Measurements from ENCODE around the gene ITIH1. TPM values are rescaled to one million over a fixed set of nuclear protein-coding genes. Genes with fewer than 3 reads are reported as not detected.

The ITIH1 gene
- total RNA-seq, 1 donor = 0.52 TPM

GRCh38 chr3:52792413-52792812, 15.0 kb downstream of the ITIH1 start:
- no peak overlapping the region for H3K4me3 ChIP-seq (ENCODE audit: low read length)
- H3K27me3 ChIP-seq (ENCODE audit: insufficient read depth, low read length) = no peaks in the 10 kb centered on the region
- no peaks in the 10 kb centered on the region for H3K4me1 ChIP-seq (ENCODE audit: insufficient read depth, low read length)

GRCh38 chr3:52792961-52793695, 15.7 kb downstream of the ITIH1 start:
- Histone ChIP-seq H3K9me3 (ENCODE audit: low read depth, low read length) (no peaks in the 10 kb centered on the region), H3K4me1 (ENCODE audit: insufficient read depth, low read length) (no peaks in the 10 kb centered on the region), H3K27me3 (ENCODE audit: insufficient read depth, low read length) (no peaks in the 10 kb centered on the region), H3K4me3 (ENCODE audit: low read length) (no peak overlapping the region)

More at GRCh38 chr3:52792413-52792812, 15.0 kb downstream of the ITIH1 start:
- H3K9me3 ChIP-seq (ENCODE audit: low read depth, low read length) = no peaks in the 10 kb centered on the region

GRCh38 chr3:52793702-52794611, 16.6 kb downstream of the ITIH1 start:
- Histone ChIP-seq H3K9me3 (ENCODE audit: low read depth, low read length) (no peaks in the 10 kb centered on the region), H3K4me1 (ENCODE audit: insufficient read depth, low read length) (no peaks in the 10 kb centered on the region), H3K27me3 (ENCODE audit: insufficient read depth, low read length) (no peaks in the 10 kb centered on the region), H3K4me3 (ENCODE audit: low read length) (no peak overlapping the region)

- Histone ChIP-seq H3K27me3 (ENCODE audit: insufficient read depth, low read length) (no peaks in the 10 kb centered on the region), H3K4me1 (ENCODE audit: insufficient read depth, low read length) (no peaks in the 10 kb centered on the region)
These were observed 17.3 kb downstream of the ITIH1 start, which contains the start of gene ITIH3 for GRCh38 chr3:52794612-52795099. Gene ITIH3 (plus strand): TSS chr3:52794796. CDS start chr3:52794804, 8 bp downstream.

GRCh38 chr3:52795298-52795900, 18.0 kb downstream of the ITIH1 start:
- H3K4me1 ChIP-seq (ENCODE audit: insufficient read depth, low read length) = no peaks in the 10 kb centered on the region
- H3K4me3 ChIP-seq (ENCODE audit: low read length) = no peak overlapping the region
- H3K27me3 ChIP-seq (ENCODE audit: insufficient read depth, low read length) = no peaks in the 10 kb centered on the region
- no peaks in the 10 kb centered on the region for H3K9me3 ChIP-seq (ENCODE audit: low read depth, low read length)

More at GRCh38 chr3:52794612-52795099, 17.3 kb downstream of the ITIH1 start, which contains the start of gene ITIH3:
- Histone ChIP-seq H3K9me3 (ENCODE audit: low read depth, low read length) (no peaks in the 10 kb centered on the region), H3K4me3 (ENCODE audit: low read length) (no peak within 1 kb of the TSS)

- Histone ChIP-seq H3K4me1 (ENCODE audit: insufficient read depth, low read length) (no peaks in the 10 kb centered on the region), H3K4me3 (ENCODE audit: low read length) (no peak overlapping the region), H3K27me3 (ENCODE audit: insufficient read depth, low read length) (no peaks in the 10 kb centered on the region), H3K9me3 (ENCODE audit: low read depth, low read length) (no peaks in the 10 kb centered on the region)
These were observed 19.0 kb downstream of the ITIH1 start for GRCh38 chr3:52796411-52796810.

- H3K4me1 ChIP-seq (ENCODE audit: insufficient read depth, low read length) = no peaks in the 10 kb centered on the region
- no peaks in the 10 kb centered on the region for H3K27me3 ChIP-seq (ENCODE audit: insufficient read depth, low read length)
- no peaks in the 10 kb centered on the region for H3K9me3 ChIP-seq (ENCODE audit: low read depth, low read length)
- no peak overlapping the region for H3K4me3 ChIP-seq (ENCODE audit: low read length)
These were observed 21.1 kb downstream of the ITIH1 start for GRCh38 chr3:52798376-52798977.

GRCh38 chr3:52798978-52799476, 21.6 kb downstream of the ITIH1 start:
- Histone ChIP-seq H3K27me3 (ENCODE audit: insufficient read depth, low read length) (no peaks in the 10 kb centered on the region), H3K9me3 (ENCODE audit: low read depth, low read length) (no peaks in the 10 kb centered on the region), H3K4me1 (ENCODE audit: insufficient read depth, low read length) (no peaks in the 10 kb centered on the region), H3K4me3 (ENCODE audit: low read length) (no peak overlapping the region)

GRCh38 chr3:52800079-52800478, 22.7 kb downstream of the ITIH1 start:
- Histone ChIP-seq H3K9me3 (ENCODE audit: low read depth, low read length) (no peaks in the 10 kb centered on the region), H3K4me3 (ENCODE audit: low read length) (no peak overlapping the region), H3K4me1 (ENCODE audit: insufficient read depth, low read length) (no peaks in the 10 kb centered on the region), H3K27me3 (ENCODE audit: insufficient read depth, low read length) (no peaks in the 10 kb centered on the region)

GRCh38 chr3:52801839-52802238, 24.4 kb downstream of the ITIH1 start:
- Histone ChIP-seq H3K4me1 (ENCODE audit: insufficient read depth, low read length) (no peaks in the 10 kb centered on the region), H3K4me3 (ENCODE audit: low read length) (no peak overlapping the region), H3K9me3 (ENCODE audit: low read depth, low read length) (no peaks in the 10 kb centered on the region), H3K27me3 (ENCODE audit: insufficient read depth, low read length) (no peaks in the 10 kb centered on the region)

- no peaks in the 10 kb centered on the region for H3K27me3 ChIP-seq (ENCODE audit: insufficient read depth, low read length)
- no peaks in the 10 kb centered on the region for H3K4me1 ChIP-seq (ENCODE audit: insufficient read depth, low read length)
- H3K4me3 ChIP-seq (ENCODE audit: low read length) = no peak overlapping the region
- no peaks in the 10 kb centered on the region for H3K9me3 ChIP-seq (ENCODE audit: low read depth, low read length)
These were observed 28.1 kb downstream of the ITIH1 start for GRCh38 chr3:52805270-52806039.

- H3K9me3 ChIP-seq (ENCODE audit: low read depth, low read length) = no peaks in the 10 kb centered on the region
- H3K27me3 ChIP-seq (ENCODE audit: insufficient read depth, low read length) = no peaks in the 10 kb centered on the region
- no peaks in the 10 kb centered on the region for H3K4me1 ChIP-seq (ENCODE audit: insufficient read depth, low read length)
- no peak overlapping the region for H3K4me3 ChIP-seq (ENCODE audit: low read length)
These were observed 31.8 kb downstream of the ITIH1 start for GRCh38 chr3:52809149-52809548.

GRCh38 chr3:52809662-52810377, 32.4 kb downstream of the ITIH1 start:
- H3K9me3 ChIP-seq (ENCODE audit: low read depth, low read length) = no peaks in the 10 kb centered on the region
- H3K27me3 ChIP-seq (ENCODE audit: insufficient read depth, low read length) = no peaks in the 10 kb centered on the region
- H3K4me3 ChIP-seq (ENCODE audit: low read length) = no peak overlapping the region
- no peaks in the 10 kb centered on the region for H3K4me1 ChIP-seq (ENCODE audit: insufficient read depth, low read length)

Data from mononuclear cell (primary cell).